Measurements from ENCODE around the gene TRAPPC11.

The TRAPPC11 gene

GRCh38 chr4:183758061-183758757, 99.1 kb downstream of the TRAPPC11 start:
- DNase-seq (ENCODE audit: low read depth): no peak

GRCh38 chr4:183758758-183759447, 99.8 kb downstream of the TRAPPC11 start:
- no peak for DNase-seq (ENCODE audit: low read depth)

DNA sequence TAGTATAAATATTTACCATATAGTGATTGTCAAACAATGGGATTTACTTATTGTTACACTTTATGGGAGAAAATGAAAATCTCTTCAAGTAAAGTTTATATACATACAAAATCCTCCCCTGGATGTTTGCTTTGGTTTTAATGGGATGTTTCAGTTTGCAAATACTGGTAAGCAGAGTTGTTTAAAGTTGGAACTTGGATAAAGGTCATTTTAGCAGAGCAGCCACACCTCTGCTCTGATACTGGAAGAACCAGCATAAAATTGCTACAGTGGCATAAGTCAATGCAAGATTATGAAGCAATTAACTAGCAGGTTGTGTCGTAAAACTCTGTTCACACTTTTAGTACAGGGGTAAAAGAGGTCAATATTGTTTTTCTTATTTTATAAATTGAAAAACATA, 101.2 kb downstream of the TRAPPC11 start:
- no peak for DNase-seq (ENCODE audit: low read depth)

Data from stimulated activated CD8-positive, alpha-beta memory T cell treated with anti-CD3 and anti-CD28 coated beads, Interleukin-12 subunit alpha, Interleukin-12 subunit beta, amount 100 ng/mL, for 1 hour (primary cell).